ENCODE results near the gene PIK3CB. TPM values are rescaled to one million over a fixed set of nuclear protein-coding genes. Genes with fewer than 3 reads are reported as not detected.

The PIK3CB gene
- total and polyA plus RNA-seq, 2 of the 8 experiments (the other 6 are each of a cell fraction or from before 2014, with no cell fraction given): 8.3 to 35.2 TPM

DNA sequence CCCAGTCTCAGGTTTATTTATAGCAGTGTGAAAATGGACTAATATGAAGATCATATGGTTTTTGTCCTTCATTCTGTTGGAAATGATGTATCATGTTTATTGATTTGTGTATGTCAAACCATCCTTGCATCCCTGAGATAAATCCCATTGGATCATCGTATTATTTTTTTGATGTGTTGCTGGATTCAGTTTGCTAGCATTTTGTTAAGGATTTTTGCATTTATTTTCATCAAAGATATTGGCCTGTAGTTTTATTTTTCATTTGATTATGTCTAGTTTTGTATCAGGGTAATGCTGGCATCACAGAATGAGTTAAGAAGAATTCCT is 191.8 kb downstream of the PIK3CB start:
- H4K20me1 ChIP-seq (replicated peaks in 1 of 2; ENCODE audit: control insufficient read depth in 1 of 2, insufficient read depth in 2 of 2, low read length in 2 of 2): no peaks in the 10 kb centered on the region
- H3K36me3 ChIP-seq (ENCODE audit: control insufficient read depth in 2 of 4, insufficient read depth in 4 of 4, low read length in 3 of 4): no peaks in the 10 kb centered on the region
- no peak for TF ChIP-seq EP300 (IDR thresholded peaks at IDR 0.05; ENCODE audit: borderline replicate concordance in 1 of 2, low read depth in 2 of 2, low read length in 2 of 2)
- TF ChIP-seq, protein P1, sequence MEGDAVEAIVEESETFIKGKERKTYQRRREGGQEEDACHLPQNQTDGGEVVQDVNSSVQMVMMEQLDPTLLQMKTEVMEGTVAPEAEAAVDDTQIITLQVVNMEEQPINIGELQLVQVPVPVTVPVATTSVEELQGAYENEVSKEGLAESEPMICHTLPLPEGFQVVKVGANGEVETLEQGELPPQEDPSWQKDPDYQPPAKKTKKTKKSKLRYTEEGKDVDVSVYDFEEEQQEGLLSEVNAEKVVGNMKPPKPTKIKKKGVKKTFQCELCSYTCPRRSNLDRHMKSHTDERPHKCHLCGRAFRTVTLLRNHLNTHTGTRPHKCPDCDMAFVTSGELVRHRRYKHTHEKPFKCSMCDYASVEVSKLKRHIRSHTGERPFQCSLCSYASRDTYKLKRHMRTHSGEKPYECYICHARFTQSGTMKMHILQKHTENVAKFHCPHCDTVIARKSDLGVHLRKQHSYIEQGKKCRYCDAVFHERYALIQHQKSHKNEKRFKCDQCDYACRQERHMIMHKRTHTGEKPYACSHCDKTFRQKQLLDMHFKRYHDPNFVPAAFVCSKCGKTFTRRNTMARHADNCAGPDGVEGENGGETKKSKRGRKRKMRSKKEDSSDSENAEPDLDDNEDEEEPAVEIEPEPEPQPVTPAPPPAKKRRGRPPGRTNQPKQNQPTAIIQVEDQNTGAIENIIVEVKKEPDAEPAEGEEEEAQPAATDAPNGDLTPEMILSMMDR (IDR thresholded peaks at IDR 0.05; ENCODE audit: control extremely low read depth in 1 of 3, insufficient read depth in 1 of 3, low read depth in 1 of 3, low read length in 3 of 3): no peak
- no peak for TF ChIP-seq RAD21 (IDR thresholded peaks at IDR 0.05 in 1 of 2, conservative IDR thresholded peaks at IDR 0.05 in 1 of 2; ENCODE audit: low read depth in 2 of 2, low read length in 2 of 2)
- no peak for TF ChIP-seq FOSL1 (IDR thresholded peaks at IDR 0.05; ENCODE audit: insufficient read depth, low read depth, low read length)
- no peak for TF ChIP-seq CTBP2 (IDR thresholded peaks at IDR 0.05; ENCODE audit: borderline replicate concordance, insufficient read depth, insufficient read length, low read length)
- TF ChIP-seq, protein P2, sequence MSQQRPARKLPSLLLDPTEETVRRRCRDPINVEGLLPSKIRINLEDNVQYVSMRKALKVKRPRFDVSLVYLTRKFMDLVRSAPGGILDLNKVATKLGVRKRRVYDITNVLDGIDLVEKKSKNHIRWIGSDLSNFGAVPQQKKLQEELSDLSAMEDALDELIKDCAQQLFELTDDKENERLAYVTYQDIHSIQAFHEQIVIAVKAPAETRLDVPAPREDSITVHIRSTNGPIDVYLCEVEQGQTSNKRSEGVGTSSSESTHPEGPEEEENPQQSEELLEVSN (IDR thresholded peaks at IDR 0.05): 0 out of 2 replicates have a peak, but pooled peaks have one; percentile 1
- H3K27me3 ChIP-seq (replicated peaks in 1 of 4; ENCODE audit: control insufficient read depth in 3 of 4, extremely low read depth in 1 of 4, insufficient read depth in 3 of 4, low read length in 3 of 4): no peaks in the 10 kb centered on the region; a peak in 1 of 7 replicates
- WGBS, 2 experiments (ENCODE audit: extremely low coverage in 1 of 2, insufficient coverage in 1 of 2, insufficient read length in 1 of 2, insufficient replicate concordance in 2 of 2, low coverage in 1 of 2, low lambda C conversion rate in 2 of 2, missing lambda C conversion rate in 1 of 2): 89% methylated on average over 1 of the region's 1 CpG; no CpG with 5 or more reads in 1 of the 2 experiments
- no peak overlapping the region for H3K4me3 ChIP-seq (ENCODE audit: extremely low read depth in 1 of 4, insufficient read depth in 2 of 4, low read depth in 3 of 4, low read length in 4 of 4)
- H3K56ac ChIP-seq (replicated peaks; ENCODE audit: insufficient read length, low read depth, low read length): no peak overlapping the region
- no peak overlapping the region for H2AFZ ChIP-seq (ENCODE audit: low read length)
- ChIA-PET CTCF (ENCODE audit: partially characterized antibody) (interaction anchor here (1.0 kb wide), 1 partner anchor 281 kb away, joined by 3 read pairs; no protein-coding TSS in a partner anchor), POLR2A (ENCODE audit: partially characterized antibody) (interaction anchor here (1.5 kb wide), 1 partner anchor 25 kb away, joined by 3 read pairs; no protein-coding TSS in a partner anchor)
- H3K4ac ChIP-seq (replicated peaks; ENCODE audit: insufficient read length, low read depth, low read length): no peak overlapping the region
- DNase-seq (ENCODE audit: low read depth in 1 of 2, low spot score in 2 of 2) (no peak), FAIRE-seq (no peak)
- H3K18ac ChIP-seq (ENCODE audit: extremely low read depth, low read length): no peak overlapping the region
- no peaks in the 10 kb centered on the region for H3K4me1 ChIP-seq (replicated peaks in 1 of 4; ENCODE audit: control insufficient read depth in 3 of 4, insufficient read depth in 4 of 4, low read length in 3 of 4)
- H2BK120ac ChIP-seq (replicated peaks; ENCODE audit: low read depth, low read length): no peak overlapping the region
- no peak overlapping the region for H3K4me2 ChIP-seq (ENCODE audit: insufficient read depth in 1 of 2, low read depth in 2 of 2, low read length in 2 of 2)
- no peaks in the 10 kb centered on the region for H3K79me2 ChIP-seq (ENCODE audit: control insufficient read depth in 1 of 2, insufficient read depth in 2 of 2, low read length in 2 of 2)
- H4K8ac ChIP-seq (ENCODE audit: extremely low read depth, insufficient read depth, low read length): no peak overlapping the region
- H2BK20ac ChIP-seq (ENCODE audit: low read length): no peak overlapping the region
- peaks cover 18 to 29% of the 10 kb centered on the region in 2 experiments for H3K9me3 ChIP-seq (ENCODE audit: insufficient read depth in 2 of 2, low read depth in 1 of 2, low read length in 1 of 2)
- H3K27ac ChIP-seq (ENCODE audit: low read depth, low read length): no peak overlapping the region
- H2AK5ac ChIP-seq (ENCODE audit: low read depth, low read length): no peak overlapping the region
- no peaks in the 10 kb centered on the region for H3K79me1 ChIP-seq (ENCODE audit: low read depth, low read length)
- no peak overlapping the region for H3K14ac ChIP-seq (ENCODE audit: insufficient read length)
- no peak overlapping the region for H2BK15ac ChIP-seq (ENCODE audit: low read length)
- no peak overlapping the region for H3K9ac ChIP-seq (replicated peaks in 1 of 4; ENCODE audit: extremely low read depth in 1 of 4, low read depth in 3 of 4, low read length in 3 of 4)
- no peak overlapping the region for H2BK12ac ChIP-seq (ENCODE audit: low read depth, low read length)
- H3K23ac ChIP-seq (ENCODE audit: insufficient read length): no peak overlapping the region
- H4K5ac ChIP-seq (ENCODE audit: insufficient read length, low read depth, low read length): no peak overlapping the region
- H4K91ac ChIP-seq (replicated peaks; ENCODE audit: insufficient read length, low read length): no peak overlapping the region
- no peak overlapping the region for H2BK5ac ChIP-seq (ENCODE audit: low read depth, low read length)
- no peaks in the 10 kb centered on the region for H3K23me2 ChIP-seq (ENCODE audit: low read depth, low read length)
